NCI-H2227 treated with DMSO at 0.1 percent for 48 hours (cell line): ENCODE data around the gene FAM24A.
"Not testable (repeated sequence)": the region's sequence is repeated elsewhere in the genome, so short reads cannot be mapped to it uniquely, and the experiment has no call there.

Experiments
- DNase-seq: peaks from one replicate; lab custom pipeline; 2025; lab: John Stamatoyannopoulos, UW

FAM24A gene, protein sequence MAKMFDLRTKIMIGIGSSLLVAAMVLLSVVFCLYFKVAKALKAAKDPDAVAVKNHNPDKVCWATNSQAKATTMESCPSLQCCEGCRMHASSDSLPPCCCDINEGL

GRCh38 chr10:122910310-122910709, at the start of gene FAM24A:
Gene FAM24A, plus strand, starts transcription at chr10:122910610. Its CDS starts 1,025 bp downstream, at chr10:122911635.
- no peak for DNase-seq

- no peak for DNase-seq
Observed at GRCh38 chr10:122861711-122862161, 48.7 kb upstream of the FAM24A start.

DNA sequence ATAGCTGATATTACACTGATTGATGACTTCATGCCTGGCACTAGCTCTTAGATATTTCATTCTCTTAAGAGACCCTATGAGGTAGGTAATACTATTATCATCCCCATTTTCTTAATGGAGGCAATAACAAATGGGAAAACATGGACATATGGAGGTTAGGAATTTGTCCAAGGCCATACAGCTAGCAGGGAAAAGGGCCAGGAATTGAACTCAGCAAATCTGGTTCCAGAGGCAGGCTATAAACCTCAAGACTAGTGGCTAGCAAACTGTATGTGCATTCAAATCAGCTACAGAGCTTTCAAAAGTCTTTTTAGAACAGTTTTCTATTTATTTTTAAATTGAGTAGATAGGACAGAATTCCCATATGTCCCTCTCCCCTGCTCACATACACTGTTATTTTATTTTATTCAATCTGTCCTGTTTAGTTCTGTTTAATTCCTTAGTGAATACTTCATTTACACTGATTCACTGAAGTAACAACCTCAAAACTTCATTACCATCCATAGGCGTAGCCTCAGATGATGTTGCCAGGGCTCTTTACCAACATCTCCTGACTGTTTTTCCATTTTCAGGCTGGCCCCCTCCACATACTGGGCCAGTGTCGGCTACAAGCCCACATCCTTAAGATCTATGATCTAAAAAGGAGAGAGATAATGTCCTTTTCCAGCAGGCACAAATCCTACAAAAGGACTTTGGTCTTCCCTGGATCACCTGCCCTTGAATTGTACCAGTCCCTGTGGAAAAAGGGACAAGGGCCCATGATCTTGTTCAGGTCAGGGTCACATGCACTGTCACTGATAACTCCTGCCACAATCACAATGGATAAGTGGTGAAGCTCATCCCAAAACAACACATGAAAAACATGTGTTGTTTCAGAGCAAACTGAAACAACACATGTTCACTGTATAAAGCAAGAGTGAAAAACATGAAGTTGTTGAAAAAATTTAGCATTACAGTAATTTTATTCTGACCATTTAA, 46.9 kb upstream of the FAM24A start:
- DNase-seq = no peak

- DNase-seq = no peak
Observed at GRCh38 chr10:122864194-122864592, 46.2 kb upstream of the FAM24A start.

GRCh38 chr10:122864901-122865300, 45.5 kb upstream of the FAM24A start:
- DNase-seq = no peak

DNA sequence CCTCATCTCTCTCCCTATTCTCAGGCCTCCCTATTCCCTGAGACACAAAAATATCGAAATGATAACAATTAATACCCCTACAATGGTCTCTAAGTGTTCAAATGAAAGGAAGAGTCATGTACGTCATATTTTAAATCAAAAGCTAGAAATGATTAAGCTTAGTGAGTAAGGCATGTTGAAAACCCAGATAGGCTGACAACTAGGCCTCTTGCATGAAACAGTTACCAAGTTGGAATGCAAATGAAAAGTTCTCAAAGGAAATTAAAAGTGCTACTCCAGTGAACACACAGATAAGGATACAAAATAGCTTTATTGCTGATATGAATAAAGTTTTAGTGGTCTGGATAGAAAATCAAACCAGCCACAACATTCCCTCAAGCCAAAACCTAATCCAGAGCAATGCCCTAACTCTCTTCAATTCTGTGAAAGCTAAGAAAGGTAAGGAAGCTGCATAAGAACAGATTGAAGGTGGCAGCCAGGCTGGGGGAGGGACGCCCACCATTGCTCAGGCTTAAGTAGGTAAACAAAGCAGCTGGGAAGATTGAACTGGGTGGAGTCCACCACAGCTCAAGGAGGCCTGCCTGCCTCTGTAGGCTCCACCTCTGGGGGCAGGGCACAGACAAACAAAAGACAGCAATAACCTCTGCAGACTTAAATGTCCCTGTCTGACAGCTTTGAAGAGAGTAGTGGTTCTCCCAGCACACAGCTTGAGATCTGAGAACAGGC, 43.5 kb upstream of the FAM24A start:
- not testable (repeated sequence) for DNase-seq

DNA sequence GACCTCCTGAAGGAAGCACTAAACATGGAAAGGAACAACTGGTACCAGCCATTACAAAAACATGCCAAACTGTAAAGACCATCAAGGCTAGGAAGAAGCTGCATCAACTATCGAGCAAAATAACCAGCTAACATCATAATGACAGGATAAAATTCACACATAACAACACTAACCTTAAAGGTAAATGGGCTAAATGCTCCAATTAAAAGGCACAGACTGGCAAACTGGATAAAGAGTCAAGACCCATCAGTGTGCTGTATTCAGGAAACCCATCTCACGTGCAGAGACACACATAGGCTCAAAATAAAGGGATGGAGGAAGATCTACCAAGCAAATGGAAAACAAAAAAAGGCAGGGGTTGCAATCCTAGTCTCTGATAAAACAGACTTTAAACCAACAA, 41.6 kb upstream of the FAM24A start:
- DNase-seq = not testable (repeated sequence)

- DNase-seq = not testable (repeated sequence)
Observed at GRCh38 chr10:122871947-122872346, 38.5 kb upstream of the FAM24A start.

- DNase-seq = no peak
Observed at GRCh38 chr10:122875843-122876466, 34.5 kb upstream of the FAM24A start.

- DNase-seq = no peak
Observed at GRCh38 chr10:122876467-122876855, 33.9 kb upstream of the FAM24A start.

- no peak for DNase-seq
Observed at GRCh38 chr10:122877264-122877663, 33.1 kb upstream of the FAM24A start.

GRCh38 chr10:122878799-122879338, 31.5 kb upstream of the FAM24A start:
- DNase-seq = no peak

- DNase-seq = peak; percentile 92
Observed at GRCh38 chr10:122879339-122880273, 30.8 kb upstream of the FAM24A start, which contains the start of gene FAM24B. Gene FAM24B, minus strand, starts transcription at chr10:122879581. Its CDS starts 29,066 bp downstream, at chr10:122850515.

- DNase-seq = no peak
Observed at GRCh38 chr10:122882766-122883165, 27.6 kb upstream of the FAM24A start.

DNA sequence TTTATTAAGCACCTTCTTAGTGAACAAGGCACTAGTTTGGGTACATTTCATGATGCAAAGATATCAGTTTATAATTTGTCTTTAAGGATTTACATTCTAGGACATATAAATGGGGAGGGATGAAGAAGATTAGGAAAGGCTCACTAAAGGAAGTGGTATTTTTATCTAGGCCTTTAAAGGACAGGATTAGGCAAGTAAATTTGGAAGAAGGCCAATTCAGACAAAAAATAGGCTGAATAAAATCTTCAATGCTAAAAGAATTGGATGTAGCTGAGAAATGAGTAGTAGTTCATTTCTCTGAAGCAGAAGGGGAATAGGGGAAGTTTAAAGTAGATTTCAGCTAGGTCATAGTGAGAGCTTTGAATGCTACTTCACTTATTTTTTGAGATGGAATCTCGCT, 26.2 kb upstream of the FAM24A start:
- no peak for DNase-seq

DNA sequence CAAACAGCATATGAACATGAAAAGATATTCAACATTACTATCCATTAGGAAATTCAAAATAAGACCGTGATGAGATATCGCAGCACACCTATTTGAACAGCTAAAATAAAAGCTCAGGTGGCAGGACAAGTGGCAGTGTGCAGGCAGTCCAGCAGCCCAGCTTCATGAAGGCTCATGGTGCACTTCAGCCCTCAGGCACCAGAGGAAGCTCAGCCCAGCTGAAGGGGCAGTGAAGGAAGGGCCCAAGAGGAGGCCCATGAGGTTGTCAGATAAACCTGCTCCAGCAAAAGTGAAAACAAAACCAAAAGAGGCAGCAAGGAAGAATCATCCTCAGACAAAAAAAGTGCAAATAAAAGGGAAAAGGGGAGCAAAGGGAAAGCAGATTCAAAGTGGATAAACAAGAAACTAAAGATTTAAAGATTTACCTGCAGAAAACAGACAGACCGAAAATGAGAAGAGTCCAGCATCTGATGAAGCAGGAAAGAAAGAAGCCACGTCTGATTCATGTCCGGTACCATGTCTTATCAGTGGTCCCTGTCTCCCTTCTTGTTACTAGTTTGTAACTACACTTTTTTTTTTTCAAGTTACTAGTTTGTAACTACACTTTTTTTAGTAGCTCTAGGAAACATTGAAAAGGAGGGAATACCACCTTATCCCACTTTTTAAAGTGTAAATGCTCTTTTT, 16.0 kb upstream of the FAM24A start:
- no peak for DNase-seq

GRCh38 chr10:122903861-122904260, 6.5 kb upstream of the FAM24A start:
- DNase-seq = not testable (repeated sequence)

DNA sequence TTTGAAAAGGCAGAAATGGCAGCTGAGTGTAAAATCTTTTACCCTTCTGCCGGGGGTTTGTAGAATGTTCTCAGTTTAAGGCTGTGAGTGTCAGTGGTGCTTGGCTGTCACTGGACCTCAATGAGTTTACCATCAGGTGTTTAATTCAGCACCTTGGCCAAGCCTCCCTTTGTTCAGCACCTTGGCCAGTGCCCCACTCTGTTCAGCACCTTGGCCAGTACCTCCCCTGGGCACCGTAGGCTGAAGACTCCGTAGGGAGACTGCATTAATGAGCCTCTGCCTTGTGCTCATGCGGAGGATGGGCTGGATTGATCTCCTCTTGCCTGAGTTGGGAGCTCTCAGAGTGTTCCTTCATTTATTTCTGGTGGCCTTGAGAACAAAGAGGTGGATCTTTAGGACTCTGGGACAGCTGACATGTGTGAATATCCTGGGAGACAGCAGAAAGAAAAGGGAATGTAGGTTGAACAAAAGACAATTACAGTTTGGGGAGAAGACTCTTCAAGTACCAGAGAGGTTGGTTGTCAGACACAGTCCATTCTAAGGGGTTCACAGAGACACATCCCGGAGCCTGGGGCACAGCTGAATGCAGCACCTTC, 1.6 kb downstream of the FAM24A start:
- DNase-seq = no peak

DNA sequence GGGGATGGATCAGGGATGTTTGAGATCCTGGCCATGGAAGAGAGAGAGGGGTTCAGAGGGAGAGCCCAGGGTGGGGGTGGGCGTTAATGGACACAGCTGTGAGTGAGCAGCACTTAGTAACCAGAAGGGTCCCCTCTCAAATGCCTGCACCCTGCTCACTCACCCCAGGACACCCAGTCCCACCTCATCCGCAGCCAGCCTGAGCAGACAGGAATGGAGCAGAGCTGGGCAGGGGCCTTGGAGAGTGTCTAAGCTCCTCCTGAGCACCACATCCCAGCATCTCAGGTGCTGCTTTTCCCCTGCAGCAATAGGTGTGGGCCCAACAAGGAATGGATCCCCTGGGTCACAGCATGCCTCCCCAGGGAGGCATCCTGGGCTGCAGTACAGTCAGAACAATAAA, 5.3 kb downstream of the FAM24A start:
- no peak for DNase-seq

DNA sequence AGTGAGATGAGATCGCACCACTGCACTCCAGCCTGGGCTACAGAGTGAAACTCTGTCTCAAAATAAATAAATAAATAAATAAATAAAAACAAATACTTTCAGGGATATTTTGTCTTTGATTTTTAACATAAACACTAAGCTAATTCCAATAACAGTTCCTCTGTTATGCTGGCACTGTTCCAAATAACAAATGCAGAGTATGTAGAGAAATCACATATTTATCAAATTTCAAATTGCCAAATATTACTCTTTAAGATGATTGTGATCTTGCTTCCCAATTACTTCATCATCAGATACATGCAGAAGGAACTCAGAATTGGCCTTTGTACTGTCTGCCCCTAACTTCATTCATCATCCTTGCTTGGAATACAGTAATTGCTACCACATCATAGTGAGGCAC, 19.7 kb downstream of the FAM24A start:
- no peak for DNase-seq
